GM12878 (cell line): ENCODE data around the gene ANKRD40CL. TPM values are rescaled to one million over a fixed set of nuclear protein-coding genes. Genes with fewer than 3 reads are reported as not detected.

ENCODE experiments used
- ATAC-seq: fragments of 200-7000 bp; cut with Tn5 transposase; 3 replicates; pipeline ENCODE4 v1.9.1; 2020; ENCODE audit warnings: mild to moderate bottlenecking, moderate library complexity
- BruUV-seq: library from RNA; stranded (reverse); fragments of 400-500 nt; replicated peaks from 2 replicates; lab custom pipeline; 2021; lab: Mats Ljungman, UMichigan
- CTCF ChIA-PET: fragments of 300-600 bp; sonication (Branson Sonifier 250); formaldehyde crosslinking; extraction: SDS; loops from one replicate; lab custom pipeline; 2021; ENCODE audit warnings: inconsistent platforms; lab: Yijun Ruan, JAX
- POLR2A ChIA-PET: fragments of 350-600 bp; formaldehyde crosslinking; extraction: SDS; loops from one replicate; lab custom pipeline; 2021; ENCODE audit warnings: inconsistent platforms; lab: Charles Lee
- RAD21 ChIA-PET: fragments of 300-600 bp; sonication (Branson Sonifier 250); formaldehyde crosslinking; loops from one replicate; lab custom pipeline; 2023; ENCODE audit warnings: antibody characterized with exemption; ENCODE audit not compliant: unreplicated experiment; lab: Charles Lee
- SMC1A ChIA-PET: fragments of 300-600 bp; sonication (Branson Sonifier 250); formaldehyde crosslinking; loops from one replicate; lab custom pipeline; 2023; ENCODE audit not compliant: unreplicated experiment, uncharacterized antibody; lab: Charles Lee
- DNase-seq: peaks from one replicate; pipeline ENCODE4 v3.0.0-alpha.2; 2011; ENCODE audit warnings: low read depth, low spot score
- FAIRE-seq: peaks from 3 replicates; lab custom pipeline; 2011; peaks lifted over from hg19 to GRCh38; lab: Jason Lieb, UNC
- H2AFZ ChIP-seq: 2 replicates; pipeline ENCODE4 v1.6.0; 2011; ENCODE audit warnings: low read depth, low read length, control low read depth; ENCODE audit not compliant: control insufficient read depth
- H3K27ac ChIP-seq: 2 replicates; pipeline ENCODE4 v1.5.1; 2011; ENCODE audit warnings: control low read depth; ENCODE audit not compliant: control insufficient read depth, insufficient read depth
- H3K27me3 ChIP-seq, 2 experiments: replicated peaks in 1 of 2; 2 replicates each; pipeline versions ENCODE4 v1.6.0 to v1.6.1; 2011; ENCODE audit warnings: low read length in 1 of 2; ENCODE audit not compliant: control insufficient read depth in 2 of 2, insufficient read depth in 2 of 2
- H3K36me3 ChIP-seq, 2 experiments: 2 replicates each; pipeline ENCODE4 v1.5.1; 2011; ENCODE audit warnings: low read length in 1 of 2; ENCODE audit not compliant: control insufficient read depth in 2 of 2, insufficient read depth in 2 of 2
- H3K4me1 ChIP-seq: 2 replicates; pipeline ENCODE4 v1.6.1; 2011; ENCODE audit warnings: mild to moderate bottlenecking, low read length, moderate library complexity, mixed read lengths; ENCODE audit not compliant: control insufficient read depth, insufficient read depth
- H3K4me2 ChIP-seq: 2 replicates; pipeline ENCODE4 v1.6.0; 2011; ENCODE audit warnings: control low read depth; ENCODE audit not compliant: control insufficient read depth, insufficient read depth
- H3K4me3 ChIP-seq: fragments of 200-600 bp; sonication (generic); 2 replicates; pipeline ENCODE4 v1.5.1; 2016
- H3K79me2 ChIP-seq: 2 replicates; pipeline ENCODE4 v1.6.0; 2011; ENCODE audit warnings: low read length; ENCODE audit not compliant: control insufficient read depth, insufficient read depth
- H3K9ac ChIP-seq: 2 replicates; pipeline ENCODE4 v1.8.0; 2011; ENCODE audit warnings: low read length, control low read depth, mixed read lengths; ENCODE audit not compliant: control insufficient read depth, insufficient read depth
- H3K9me3 ChIP-seq: replicated peaks from 3 replicates; pipeline ENCODE4 v1.5.1; 2011; ENCODE audit warnings: mild to moderate bottlenecking, low read length; ENCODE audit not compliant: control insufficient read depth, insufficient read depth
- H4K20me1 ChIP-seq: 2 replicates; pipeline ENCODE4 v1.6.0; 2011; ENCODE audit not compliant: control insufficient read depth, insufficient read depth
- HDAC6 ChIP-seq: fragments of 200-600 bp; sonication (generic); IDR thresholded peaks from one replicate; pipeline ENCODE4 v1.8.0; 2017; ENCODE audit warnings: antibody characterized with exemption; ENCODE audit not compliant: unreplicated experiment
- JUNB ChIP-seq: IDR thresholded peaks from 2 replicates; pipeline ENCODE4 v1.6.1; 2016; ENCODE audit warnings: antibody characterized with exemption, mild to moderate bottlenecking
- KLF5 ChIP-seq: fragments of 450-650 bp; IDR thresholded peaks from 2 replicates; pipeline ENCODE4 v1.6.1; 2014; ENCODE audit warnings: mild to moderate bottlenecking; ENCODE audit not compliant: partially characterized antibody
- NFYA ChIP-seq: IDR thresholded peaks from 2 replicates; pipeline ENCODE4 v1.6.1; 2011; ENCODE audit warnings: low read depth, mild to moderate bottlenecking, low read length, improper control_type of control experiment, borderline replicate concordance
- POLR2AphosphoS2 ChIP-seq: IDR thresholded peaks from 2 replicates; pipeline ENCODE4 v1.6.1; 2011; ENCODE audit warnings: low read depth, mild to moderate bottlenecking, low read length, improper control_type of control experiment, moderate library complexity
- RELA ChIP-seq: fragments of 450-650 bp; IDR thresholded peaks from 2 replicates; pipeline ENCODE4 v1.8.0; 2014; ENCODE audit warnings: borderline replicate concordance; ENCODE audit not compliant: partially characterized antibody
- SMAD1 ChIP-seq: fragments of 450-650 bp; IDR thresholded peaks from 2 replicates; pipeline ENCODE4 v1.6.1; 2018; ENCODE audit warnings: mild to moderate bottlenecking, low read depth; ENCODE audit not compliant: partially characterized antibody
- SPI1 ChIP-seq: IDR thresholded peaks from 2 replicates; pipeline ENCODE4 v1.6.1; 2011; ENCODE audit warnings: low read depth, mild to moderate bottlenecking, low read length, moderate library complexity, borderline replicate concordance; ENCODE audit not compliant: insufficient read depth
- YY1 ChIP-seq: IDR thresholded peaks from 2 replicates; pipeline ENCODE4 v1.6.1; 2011; ENCODE audit warnings: low read depth, mild to moderate bottlenecking, low read length
- ZNF217 ChIP-seq: fragments of 450-650 bp; IDR thresholded peaks from 2 replicates; pipeline ENCODE4 v1.6.1; 2017; ENCODE audit warnings: antibody characterized with exemption, mild to moderate bottlenecking
- WGBS: methylation state at CpG from one replicate; pipeline ENCODE4 v1.1.6; 2016; ENCODE audit warnings: low lambda C conversion rate; ENCODE audit not compliant: insufficient replicate concordance, insufficient coverage; ENCODE audit errors: missing lambda C conversion rate; 5-methylcytosine and 5-hydroxymethylcytosine counted together
- in situ Hi-C: fragments of 300-500 bp; cut with MboI; formaldehyde crosslinking; loops from 9 replicates; pipeline ENCODE4 v1.14.3; 2018; ENCODE audit warnings: mixed read lengths
- intact Hi-C: fragments of 100-400 bp; cut with micrococcal nuclease; formaldehyde crosslinking; loops from one replicate; pipeline ENCODE4 v1.14.2; 2022; ENCODE audit not compliant: unreplicated experiment
- polyA plus RNA-seq, 11 experiments: library from polyadenylated mRNA; depleted of rRNA in 4 of 11; unstranded in 6 of 11; stranded (reverse) in 5 of 11; fragments of >200 nt; fragmentation: Nextera tagmentation in 4 of 11; fragmentation: Illumina TruSeq in 1 of 11; extraction: Ambion mirVana in 4 of 11; extraction: Trizol in 1 of 11; gene quantifications; 1 replicate in 1 of 11; 2 replicates in 10 of 11; pipeline versions ENCODE4 v1.2.1 to v1.2.3, GENCODE V29; 2011 to 2016; ENCODE audit warnings: inconsistent platforms in 2 of 11, missing spikeins in 2 of 11, low read depth in 1 of 11
- total RNA-seq, 4 experiments: library from RNA; depleted of rRNA in 3 of 4; stranded (reverse); fragments of >200 nt in 3 of 4; fragmentation: Illumina TruSeq in 1 of 4; extraction: Trizol in 1 of 4; gene quantifications; 2 replicates each; pipeline versions ENCODE4 v1.2.1 to v1.2.3, GENCODE V29; 2013 to 2021

Gene ANKRD40CL
- total and polyA plus RNA-seq, 10 of the 15 experiments (the other 5 are each of a cell fraction or from before 2014, with no cell fraction given) = not detected

DNA sequence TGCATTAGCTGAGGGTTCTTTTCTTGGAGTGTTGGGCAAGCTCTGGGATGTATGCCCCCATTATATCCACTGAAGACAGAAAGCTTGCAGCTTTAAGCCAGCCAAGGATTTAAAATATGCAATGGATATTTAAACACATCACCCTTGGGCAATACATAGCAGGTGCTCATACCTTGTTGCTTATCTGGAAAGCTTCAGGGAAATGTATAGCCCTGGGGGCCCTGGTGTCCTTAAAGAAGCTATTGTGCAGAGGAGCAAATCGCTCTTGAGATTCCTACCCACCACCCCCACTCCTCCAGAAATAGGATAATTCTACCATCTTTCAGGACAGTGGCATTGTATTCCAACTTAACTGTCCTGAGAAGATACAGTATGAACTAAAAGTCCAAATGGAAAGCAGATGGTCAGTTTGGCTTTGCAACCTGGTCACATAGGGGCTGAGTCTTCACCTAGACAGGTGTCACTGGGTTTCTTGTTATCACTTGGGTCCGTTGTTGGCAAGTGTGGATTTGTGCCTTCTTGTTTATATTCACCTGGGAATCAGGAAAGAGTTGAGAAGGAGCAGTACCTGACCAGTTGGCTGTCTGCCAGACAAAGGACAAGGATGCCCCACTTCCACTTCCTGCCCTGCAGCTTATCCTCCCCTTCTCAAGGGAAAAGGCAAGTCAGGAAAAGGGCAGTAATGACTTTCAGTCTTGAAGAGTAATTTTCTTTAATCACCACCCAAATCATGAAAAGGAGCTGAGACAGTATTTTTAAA, 3.4 kb downstream of the ANKRD40CL start:
- ChIA-PET RAD21 (interaction anchor here (1.1 to 1.3 kb wide), 3 partner anchors 67 to 103 kb away, joined by 3 to 4 read pairs (median 4); no protein-coding TSS in a partner anchor), POLR2A (interaction anchor here (0.6 to 1.1 kb wide), 5 partner anchors 19 to 102 kb away, joined by 3 to 10 read pairs (median 3); partner anchors contain the start of genes LUC7L3 and TOB1), SMC1A (interaction anchor here (0.9 to 1.6 kb wide), 6 partner anchors 9 to 99 kb away, joined by 3 to 5 read pairs (median 4); no protein-coding TSS in a partner anchor), CTCF (interaction anchor here (0.5 to 5.0 kb wide), 14 partner anchors 10 to 404 kb away, joined by 3 to 25 read pairs (median 4); partner anchors contain the start of gene NME1)
- no peak overlapping the region for H3K9ac ChIP-seq
- TF ChIP-seq HDAC6 = no peak
- TF ChIP-seq YY1 = no peak
- no peak for TF ChIP-seq JUNB
- no peak for TF ChIP-seq SPI1
- TF ChIP-seq NFYA = no peak
- TF ChIP-seq SMAD1 = no peak
- TF ChIP-seq POLR2AphosphoS2 = no peak
- no peak for TF ChIP-seq RELA
- TF ChIP-seq KLF5 = no peak
- no peak for TF ChIP-seq ZNF217
- H3K27ac ChIP-seq = no peak overlapping the region
- DNase-seq (no peak), FAIRE-seq (no peak), ATAC-seq (no peak)
- no peaks in the 10 kb centered on the region for H3K27me3 ChIP-seq
- no peaks in the 10 kb centered on the region for H3K36me3 ChIP-seq
- 96% methylated on average over 2 of the region's 2 CpGs for WGBS
- no peaks in the 10 kb centered on the region for H3K79me2 ChIP-seq
- H3K4me2 ChIP-seq = no peak overlapping the region
- no peaks in the 10 kb centered on the region for H4K20me1 ChIP-seq
- in situ Hi-C loops (no loop called here), intact Hi-C loops (no loop called here)
- peaks cover 16% of the 10 kb centered on the region for H3K4me1 ChIP-seq
- H3K4me3 ChIP-seq = no peak overlapping the region
- no peaks in the 10 kb centered on the region for H3K9me3 ChIP-seq
- BruUV-seq = no TSS peak
- no peak overlapping the region for H2AFZ ChIP-seq
